ENCODE results near the gene XIRP1. TPM values are rescaled to one million over a fixed set of nuclear protein-coding genes. Genes with fewer than 3 reads are reported as not detected.

XIRP1 gene
- total and polyA plus RNA-seq, 4 experiments from 2014 or later, result 0.03 TPM; not detected in 3

GRCh38 chr3:39186692-39187151 lies 5.7 kb downstream of the XIRP1 start:
- POLR2A ChIA-PET (ENCODE audit: partially characterized antibody), result no interaction called here
- H3K27me3 Mint-ChIP-seq, result no peaks in the 10 kb centered on the region

GRCh38 chr3:39185959-39186691 lies 6.3 kb downstream of the XIRP1 start:
- Histone ChIP-seq H3K27me3 (ENCODE audit: insufficient read depth, low read length) (no peaks in the 10 kb centered on the region), H3K36me3 (ENCODE audit: insufficient read depth, low read length) (no peaks in the 10 kb centered on the region), H3K4me1 (ENCODE audit: insufficient read depth, low read length) (peaks cover 3% of the 10 kb centered on the region), H3K4me3 (ENCODE audit: low read length in 2 of 2) (no peak overlapping the region), H3K9me3 (ENCODE audit: control insufficient read depth in 1 of 2, low read length in 2 of 2) (no peaks in the 10 kb centered on the region), H3K27ac (ENCODE audit: low read depth, low read length) (no peak overlapping the region)
- no peak for DNase-seq
- H3K27me3 Mint-ChIP-seq, result no peaks in the 10 kb centered on the region
- H3K36me3 Mint-ChIP-seq, result no peaks in the 10 kb centered on the region
- POLR2A ChIA-PET (ENCODE audit: partially characterized antibody), result interaction anchor here (1.0 kb wide), 1 partner anchor 14 kb away, joined by 3 read pairs; no protein-coding TSS in a partner anchor
- H3K27ac Mint-ChIP-seq, result no peak overlapping the region
- H3K9me3 Mint-ChIP-seq, result no peaks in the 10 kb centered on the region
- H3K4me3 Mint-ChIP-seq, result no peak overlapping the region
- CTCF ChIA-PET (ENCODE audit: partially characterized antibody), result interaction anchor here (1.1 to 15.7 kb wide), 5 partner anchors 9 to 102 kb away, joined by 3 to 427 read pairs (median 4); partner anchors contain the start of gene CX3CR1
- intact Hi-C loops (cut with micrococcal nuclease), result no loop called here
- peaks cover 3 to 15% (median 9%) of the 10 kb centered on the region in 4 donors for H3K4me1 Mint-ChIP-seq

More at GRCh38 chr3:39186692-39187151, 5.7 kb downstream of the XIRP1 start:
- Mint-ChIP-seq H3K27ac (no peak overlapping the region), H3K4me1 (peaks cover 0 to 12% (median 6%) of the 10 kb centered on the region in 4 donors), H3K9me3 (no peaks in the 10 kb centered on the region), H3K36me3 (no peaks in the 10 kb centered on the region), H3K4me3 (no peak overlapping the region)
- Histone ChIP-seq H3K27me3 (ENCODE audit: insufficient read depth, low read length) (no peaks in the 10 kb centered on the region), H3K27ac (ENCODE audit: low read depth, low read length) (no peak overlapping the region), H3K9me3 (ENCODE audit: control insufficient read depth in 1 of 2, low read length in 2 of 2) (no peaks in the 10 kb centered on the region), H3K4me1 (ENCODE audit: insufficient read depth, low read length) (no peaks in the 10 kb centered on the region), H3K4me3 (ENCODE audit: low read length in 2 of 2) (no peak overlapping the region), H3K36me3 (ENCODE audit: insufficient read depth, low read length) (no peaks in the 10 kb centered on the region)
- intact Hi-C loops (cut with micrococcal nuclease), result no loop called here
- CTCF ChIA-PET (ENCODE audit: partially characterized antibody), result interaction anchor here (0.9 to 15.7 kb wide), 5 partner anchors 9 to 101 kb away, joined by 3 to 427 read pairs (median 3); partner anchors contain the start of gene CX3CR1
- no peak for DNase-seq

DNA sequence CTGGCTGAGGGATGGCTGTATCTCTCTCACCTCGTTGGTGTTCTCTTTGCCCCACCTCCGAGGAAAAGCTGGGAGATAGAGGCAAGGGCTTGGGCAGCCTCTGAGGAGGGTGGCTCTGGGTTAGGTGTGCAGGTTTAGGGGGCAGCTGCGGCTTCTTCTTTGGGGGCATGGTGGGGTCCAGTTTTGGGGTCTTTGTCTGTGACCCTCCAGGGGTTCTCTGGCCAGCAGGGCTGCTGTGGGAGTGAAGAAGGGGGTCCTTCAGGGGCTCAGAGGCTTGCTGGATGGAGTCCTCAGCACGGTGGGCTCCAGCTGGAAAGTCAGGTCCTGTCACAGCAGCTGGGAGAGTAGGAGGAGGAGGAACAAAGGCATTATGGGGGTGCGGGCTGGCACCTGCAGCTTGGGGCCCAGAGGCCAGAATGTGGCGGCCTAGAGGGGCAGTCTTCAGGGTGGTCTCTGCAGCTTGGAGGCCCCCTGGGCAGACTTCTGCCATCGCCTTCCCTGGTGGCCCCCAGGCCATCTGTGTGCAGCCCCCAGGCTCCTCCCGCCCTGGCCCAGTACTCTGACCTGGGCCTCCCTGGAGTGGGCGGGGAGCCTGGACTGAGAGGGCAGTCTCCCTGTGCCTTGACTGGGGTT lies 7.0 kb downstream of the XIRP1 start:
- ChIA-PET CTCF (ENCODE audit: partially characterized antibody) (interaction anchor here (1.3 to 15.7 kb wide), 3 partner anchors 10 to 103 kb away, joined by 4 to 427 read pairs (median 21); partner anchors contain the start of gene CX3CR1), POLR2A (ENCODE audit: partially characterized antibody) (interaction anchor here (1.0 kb wide), 1 partner anchor 13 kb away, joined by 3 read pairs; no protein-coding TSS in a partner anchor)
- H3K9me3 Mint-ChIP-seq, result no peaks in the 10 kb centered on the region
- Histone ChIP-seq H3K4me1 (ENCODE audit: insufficient read depth, low read length) (peaks cover 7% of the 10 kb centered on the region), H3K4me3 (ENCODE audit: low read length in 2 of 2) (no peak overlapping the region), H3K27me3 (ENCODE audit: insufficient read depth, low read length) (no peaks in the 10 kb centered on the region), H3K36me3 (ENCODE audit: insufficient read depth, low read length) (no peaks in the 10 kb centered on the region), H3K9me3 (ENCODE audit: control insufficient read depth in 1 of 2, low read length in 2 of 2) (no peaks in the 10 kb centered on the region), H3K27ac (ENCODE audit: low read depth, low read length) (no peak overlapping the region)
- no peaks in the 10 kb centered on the region for H3K36me3 Mint-ChIP-seq
- H3K27me3 Mint-ChIP-seq, result no peaks in the 10 kb centered on the region
- no peak overlapping the region for H3K4me3 Mint-ChIP-seq
- intact Hi-C loops (cut with micrococcal nuclease), result no loop called here
- no peak for DNase-seq
- peaks cover 7 to 21% (median 13%) of the 10 kb centered on the region in 4 donors for H3K4me1 Mint-ChIP-seq
- peak overlapping the region in 1 of 7 donors; percentile 86 for H3K27ac Mint-ChIP-seq

- H3K27ac Mint-ChIP-seq, result no peak overlapping the region
- peaks cover 12 to 24% (median 17%) of the 10 kb centered on the region in 4 donors for H3K4me1 Mint-ChIP-seq
- Histone ChIP-seq H3K27me3 (ENCODE audit: insufficient read depth, low read length) (no peaks in the 10 kb centered on the region), H3K27ac (ENCODE audit: low read depth, low read length) (no peak overlapping the region), H3K9me3 (ENCODE audit: control insufficient read depth in 1 of 2, low read length in 2 of 2) (no peaks in the 10 kb centered on the region), H3K4me1 (ENCODE audit: insufficient read depth, low read length) (peaks cover 12% of the 10 kb centered on the region), H3K36me3 (ENCODE audit: insufficient read depth, low read length) (no peaks in the 10 kb centered on the region), H3K4me3 (ENCODE audit: low read length in 2 of 2) (no peak overlapping the region)
- DNase-seq, result no peak
- no peak overlapping the region for H3K4me3 Mint-ChIP-seq
- POLR2A ChIA-PET (ENCODE audit: partially characterized antibody), result interaction anchor here (1.0 kb wide), 1 partner anchor 13 kb away, joined by 3 read pairs; no protein-coding TSS in a partner anchor
- intact Hi-C loops (cut with micrococcal nuclease), result no loop called here
- CTCF ChIA-PET (ENCODE audit: partially characterized antibody), result interaction anchor here (1.3 to 15.7 kb wide), 3 partner anchors 10 to 103 kb away, joined by 4 to 427 read pairs (median 21); partner anchors contain the start of gene CX3CR1
- H3K36me3 Mint-ChIP-seq, result no peaks in the 10 kb centered on the region
- H3K9me3 Mint-ChIP-seq, result no peaks in the 10 kb centered on the region
- no peaks in the 10 kb centered on the region for H3K27me3 Mint-ChIP-seq
These were observed 7.5 kb downstream of the XIRP1 start for GRCh38 chr3:39184968-39185285.

DNA sequence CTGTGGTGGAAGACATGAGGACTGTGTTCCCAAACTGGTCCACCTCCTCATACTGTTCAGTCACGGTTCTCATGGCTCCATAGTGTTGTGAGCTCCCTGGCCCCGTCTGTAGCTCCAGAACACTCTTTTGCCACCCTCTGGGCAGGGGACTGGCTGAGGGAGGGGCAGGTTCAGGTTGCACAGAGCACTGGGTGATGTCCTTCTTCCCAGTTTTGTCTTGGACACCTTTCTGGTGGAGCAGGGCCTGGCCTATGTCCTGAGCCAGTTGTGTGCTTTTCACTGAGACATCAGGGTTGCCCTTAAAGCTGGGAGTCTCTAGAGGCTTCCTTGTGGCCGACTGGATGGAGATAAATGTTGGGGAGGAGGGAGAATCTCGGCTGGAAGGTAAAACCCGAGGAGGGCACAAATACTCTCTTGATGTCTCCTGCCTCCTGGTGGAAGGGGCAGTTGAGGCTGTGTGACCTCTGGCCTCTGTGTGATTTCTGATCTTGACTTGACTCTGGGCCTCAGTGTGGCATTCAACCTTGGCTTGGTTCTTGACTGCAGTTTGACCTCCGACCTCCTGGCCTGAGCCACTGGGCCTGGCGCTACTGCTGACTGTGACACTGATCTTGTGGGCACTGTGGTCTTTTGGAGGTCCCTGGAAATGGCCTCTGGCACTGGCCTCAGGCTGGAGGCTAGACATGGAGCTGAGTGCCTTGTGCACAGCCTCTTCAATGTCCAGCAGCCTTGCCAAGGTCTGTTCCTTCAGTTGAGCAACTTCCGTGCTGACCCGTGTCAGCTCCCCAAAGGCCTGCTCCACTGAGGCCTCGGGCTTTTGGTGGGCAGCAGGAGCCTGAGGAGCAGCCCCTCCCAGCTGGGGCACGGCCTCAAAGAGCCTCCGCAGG lies 8.1 kb downstream of the XIRP1 start:
- Mint-ChIP-seq H3K36me3 (no peaks in the 10 kb centered on the region), H3K27ac (peak overlapping the region in 5 of 7 donors; percentile 30 to 57 (median 53)), H3K9me3 (no peaks in the 10 kb centered on the region), H3K27me3 (no peaks in the 10 kb centered on the region), H3K4me3 (no peak overlapping the region), H3K4me1 (peaks cover 18 to 25% (median 19%) of the 10 kb centered on the region in 4 donors)
- ChIA-PET POLR2A (ENCODE audit: partially characterized antibody) (interaction anchor here (0.7 kb wide), 1 partner anchor 12 kb away, joined by 3 read pairs; no protein-coding TSS in a partner anchor), CTCF (ENCODE audit: partially characterized antibody) (interaction anchor here (0.8 to 15.7 kb wide), 3 partner anchors 10 to 104 kb away, joined by 3 to 427 read pairs (median 21); partner anchors contain the start of gene CX3CR1)
- no peaks in the 10 kb centered on the region for H3K27me3 ChIP-seq (ENCODE audit: insufficient read depth, low read length)
- no peaks in the 10 kb centered on the region for H3K36me3 ChIP-seq (ENCODE audit: insufficient read depth, low read length)
- H3K27ac ChIP-seq (ENCODE audit: low read depth, low read length), result no peak overlapping the region
- DNase-seq, result no peak
- H3K4me1 ChIP-seq (ENCODE audit: insufficient read depth, low read length), result peaks cover 18% of the 10 kb centered on the region
- intact Hi-C loops (cut with micrococcal nuclease), result no loop called here
- no peaks in the 10 kb centered on the region for H3K9me3 ChIP-seq (ENCODE audit: control insufficient read depth in 1 of 2, low read length in 2 of 2)
- no peak overlapping the region for H3K4me3 ChIP-seq (ENCODE audit: low read length in 2 of 2)

GRCh38 chr3:39183211-39184080 lies 8.9 kb downstream of the XIRP1 start:
- no peaks in the 10 kb centered on the region for H3K36me3 Mint-ChIP-seq
- CTCF ChIA-PET (ENCODE audit: partially characterized antibody), result interaction anchor here (0.8 to 15.7 kb wide), 3 partner anchors 11 to 105 kb away, joined by 3 to 427 read pairs (median 21); partner anchors contain the start of gene CX3CR1
- H3K27ac ChIP-seq (ENCODE audit: low read depth, low read length), result no peak overlapping the region
- H3K27me3 Mint-ChIP-seq, result no peaks in the 10 kb centered on the region
- peaks cover 24 to 34% (median 27%) of the 10 kb centered on the region in 4 donors for H3K4me1 Mint-ChIP-seq
- no peak for DNase-seq
- intact Hi-C loops (cut with micrococcal nuclease), result no loop called here
- no peaks in the 10 kb centered on the region for H3K9me3 Mint-ChIP-seq
- H3K4me1 ChIP-seq (ENCODE audit: insufficient read depth, low read length), result peaks cover 27% of the 10 kb centered on the region
- no peaks in the 10 kb centered on the region for H3K27me3 ChIP-seq (ENCODE audit: insufficient read depth, low read length)
- H3K4me3 ChIP-seq (ENCODE audit: low read length in 2 of 2), result no peak overlapping the region
- no peaks in the 10 kb centered on the region for H3K36me3 ChIP-seq (ENCODE audit: insufficient read depth, low read length)
- H3K9me3 ChIP-seq (ENCODE audit: control insufficient read depth in 1 of 2, low read length in 2 of 2), result no peaks in the 10 kb centered on the region
- no peak overlapping the region for H3K4me3 Mint-ChIP-seq
- peak overlapping the region in 5 of 7 donors; percentile 30 to 98 (median 67) for H3K27ac Mint-ChIP-seq
- POLR2A ChIA-PET (ENCODE audit: partially characterized antibody), result interaction anchor here (0.7 kb wide), 1 partner anchor 11 kb away, joined by 3 read pairs; no protein-coding TSS in a partner anchor

Measured in CD4-positive, alpha-beta memory T cell (primary cell).